ENCODE results near the gene MARS1.
"Not testable (repeated sequence)": the region's sequence is repeated elsewhere in the genome, so short reads cannot be mapped to it uniquely, and the experiment has no call there.

The MARS1 gene

GRCh38 chr12:57515934-57516541, 28.2 kb downstream of the MARS1 start:
- Histone ChIP-seq H3K4me3 (replicated peaks; ENCODE audit: insufficient read depth, low read length) (no peak overlapping the region), H3K27me3 (ENCODE audit: insufficient read depth, poor library complexity, severe bottlenecking) (no peaks in the 10 kb centered on the region), H3K27ac (replicated peaks) (no peak overlapping the region)
- DNase-seq (ENCODE audit: low read depth in 1 of 2, low spot score in 1 of 2), result no peak
- TF ChIP-seq REST (IDR thresholded peaks at IDR 0.05; ENCODE audit: insufficient replicate concordance, low read depth), result no peak
- TF ChIP-seq GABPA (IDR thresholded peaks at IDR 0.05; ENCODE audit: low read depth), result no peak
- TF ChIP-seq CTCF (IDR thresholded peaks at IDR 0.05; ENCODE audit: insufficient read depth, low read length), result no peak
- TF ChIP-seq SPI1 (IDR thresholded peaks at IDR 0.05; ENCODE audit: borderline replicate concordance, low read depth), result peak; percentile 22; the same call in 1 of the 2 replicates
- peak; percentile 17; the same call in 1 of the 2 replicates for TF ChIP-seq POLR2AphosphoS5 (IDR thresholded peaks at IDR 0.05; ENCODE audit: low read depth)

- Histone ChIP-seq H3K27me3 (ENCODE audit: insufficient read depth, poor library complexity, severe bottlenecking) (no peaks in the 10 kb centered on the region), H3K4me3 (replicated peaks; ENCODE audit: insufficient read depth, low read length) (no peak overlapping the region), H3K27ac (replicated peaks) (no peak overlapping the region)
- TF ChIP-seq CTCF (IDR thresholded peaks at IDR 0.05; ENCODE audit: insufficient read depth, low read length) (no peak), REST (IDR thresholded peaks at IDR 0.05; ENCODE audit: insufficient replicate concordance, low read depth) (no peak), SPI1 (IDR thresholded peaks at IDR 0.05; ENCODE audit: borderline replicate concordance, low read depth) (no peak)
- no peak for DNase-seq (ENCODE audit: low read depth in 1 of 2, low spot score in 1 of 2)
These were observed 28.8 kb downstream of the MARS1 start for GRCh38 chr12:57516617-57517153.

GRCh38 chr12:57517187-57517586, 29.3 kb downstream of the MARS1 start:
- Histone ChIP-seq H3K27me3 (ENCODE audit: insufficient read depth, poor library complexity, severe bottlenecking) (no peaks in the 10 kb centered on the region), H3K27ac (replicated peaks) (no peak overlapping the region), H3K4me3 (replicated peaks; ENCODE audit: insufficient read depth, low read length) (no peak overlapping the region)
- TF ChIP-seq POLR2AphosphoS5 (IDR thresholded peaks at IDR 0.05; ENCODE audit: low read depth) (no peak), SPI1 (IDR thresholded peaks at IDR 0.05; ENCODE audit: borderline replicate concordance, low read depth) (no peak), GABPA (IDR thresholded peaks at IDR 0.05; ENCODE audit: low read depth) (no peak), REST (IDR thresholded peaks at IDR 0.05; ENCODE audit: insufficient replicate concordance, low read depth) (no peak), CTCF (IDR thresholded peaks at IDR 0.05; ENCODE audit: insufficient read depth, low read length) (no peak)
- no peak for DNase-seq (ENCODE audit: low read depth in 1 of 2, low spot score in 1 of 2)

- H3K4me3 ChIP-seq (replicated peaks; ENCODE audit: insufficient read depth, low read length); H3K27ac ChIP-seq (replicated peaks); H3K27me3 ChIP-seq (ENCODE audit: insufficient read depth, poor library complexity, severe bottlenecking); DNase-seq (ENCODE audit: low read depth in 1 of 2, low spot score in 1 of 2): not testable (repeated sequence)
These were observed 29.9 kb downstream of the MARS1 start for GRCh38 chr12:57517718-57518117.

All from HL-60 (cell line).